PC-3 (cell line): Measurements from ENCODE around the gene SLAMF7. TPM values are rescaled to one million over a fixed set of nuclear protein-coding genes. Genes with fewer than 3 reads are reported as not detected.
"Not testable (repeated sequence)": the region's sequence is repeated elsewhere in the genome, so short reads cannot be mapped to it uniquely, and the experiment has no call there.

ENCODE experiments used
- ATAC-seq: fragments of 200-7000 bp; cut with Tn5 transposase; 2 replicates; pipeline ENCODE4 v1.9.1; 2020; ENCODE audit warnings: mild to moderate bottlenecking, moderate library complexity
- BruUV-seq: library from RNA; stranded (reverse); fragments of 400-500 nt; replicated peaks from 2 replicates; lab custom pipeline; 2021; lab: Mats Ljungman, UMichigan
- CTCF ChIA-PET: fragments of 300-600 bp; sonication (Branson Sonifier 250); formaldehyde crosslinking; loops from one replicate; lab custom pipeline; 2022; ENCODE audit warnings: antibody characterized with exemption; lab: Charles Lee
- POLR2A ChIA-PET: fragments of 300-600 bp; sonication (Branson Sonifier 250); formaldehyde crosslinking; loops from one replicate; lab custom pipeline; 2022; ENCODE audit warnings: antibody characterized with exemption; ENCODE audit not compliant: unreplicated experiment; lab: Charles Lee
- DNase-seq: peaks from one replicate; pipeline ENCODE4 v3.0.0-alpha.2; 2015
- H2AFZ ChIP-seq: fragments of 300-600 bp; sonication (generic); 2 replicates; pipeline ENCODE4 v1.6.0; 2016; ENCODE audit warnings: antibody characterized with exemption, low read length
- H3F3A ChIP-seq: fragments of 300-600 bp; sonication (generic); one replicate; pipeline ENCODE4 v1.6.0; 2017; ENCODE audit warnings: antibody characterized with exemption, low read length, control low read depth, mild to moderate bottlenecking; ENCODE audit not compliant: unreplicated experiment
- H3K27ac ChIP-seq: fragments of 300-600 bp; sonication (generic); 2 replicates; pipeline ENCODE4 v1.5.1; 2016; ENCODE audit warnings: mild to moderate bottlenecking, low read length
- H3K27me3 ChIP-seq: fragments of 300-600 bp; sonication (generic); 2 replicates; pipeline ENCODE4 v1.6.1; 2016; ENCODE audit warnings: low read length, mixed read lengths
- H3K36me3 ChIP-seq: fragments of 300-600 bp; sonication (generic); 2 replicates; pipeline ENCODE4 v1.6.1; 2016; ENCODE audit warnings: low read depth, mixed run types, low read length, mixed read lengths
- H3K4me1 ChIP-seq: fragments of 300-600 bp; sonication (generic); 2 replicates; pipeline ENCODE4 v1.5.1; 2016; ENCODE audit warnings: low read length; ENCODE audit not compliant: insufficient read depth
- H3K4me2 ChIP-seq: fragments of 300-600 bp; sonication (generic); 2 replicates; pipeline ENCODE4 v1.6.0; 2016; ENCODE audit warnings: low read length
- H3K4me3 ChIP-seq: fragments of 300-600 bp; sonication (generic); 2 replicates; pipeline ENCODE4 v1.5.1; 2016; ENCODE audit warnings: mild to moderate bottlenecking, low read length, mixed read lengths
- H3K79me2 ChIP-seq: fragments of 300-600 bp; sonication (generic); 2 replicates; pipeline ENCODE4 v1.6.1; 2017; ENCODE audit warnings: low read length, mixed read lengths
- H3K9ac ChIP-seq: fragments of 300-600 bp; sonication (generic); 2 replicates; pipeline ENCODE4 v1.6.0; 2016; ENCODE audit warnings: mild to moderate bottlenecking, low read length
- H3K9me2 ChIP-seq: fragments of 300-600 bp; sonication (generic); replicated peaks from 2 replicates; pipeline ENCODE4 v1.6.1; 2016; ENCODE audit warnings: mixed run types, low read length, mixed read lengths
- H3K9me3 ChIP-seq: fragments of 300-600 bp; sonication (generic); 2 replicates; pipeline ENCODE4 v1.6.1; 2016; ENCODE audit warnings: low read length, mixed read lengths
- H4K20me1 ChIP-seq: fragments of 300-600 bp; sonication (generic); 2 replicates; pipeline ENCODE4 v1.6.1; 2016; ENCODE audit warnings: low read length, mixed read lengths
- CTCF ChIP-seq: fragments of 300-600 bp; sonication (generic); conservative IDR thresholded peaks from 2 replicates; pipeline ENCODE4 v1.5.1; 2017; ENCODE audit warnings: antibody characterized with exemption, low read depth, mild to moderate bottlenecking, low read length
- EZH2 ChIP-seq: fragments of 300-600 bp; sonication (generic); IDR thresholded peaks from one replicate; pipeline ENCODE4 v1.6.1; 2017; ENCODE audit warnings: antibody characterized with exemption, mild to moderate bottlenecking, low read length; ENCODE audit not compliant: unreplicated experiment
- EZH2phosphoT487 ChIP-seq: fragments of 300-600 bp; sonication (generic); IDR thresholded peaks from 2 replicates; pipeline ENCODE4 v1.6.1; 2018; ENCODE audit warnings: mild to moderate bottlenecking, antibody characterized with exemption, low read length, borderline replicate concordance
- intact Hi-C: fragments of 100-400 bp; cut with micrococcal nuclease; formaldehyde crosslinking; loops from 2 replicates; pipeline ENCODE4 v1.9.0; 2023
- total RNA-seq: library from RNA; depleted of rRNA; stranded (reverse); fragments of >200 nt; gene quantifications from 2 replicates; pipeline ENCODE4 v1.2.3, GENCODE V29; 2014

The SLAMF7 gene
- total RNA-seq, 1 experiment from 2014 or later: 0.15 TPM

DNA sequence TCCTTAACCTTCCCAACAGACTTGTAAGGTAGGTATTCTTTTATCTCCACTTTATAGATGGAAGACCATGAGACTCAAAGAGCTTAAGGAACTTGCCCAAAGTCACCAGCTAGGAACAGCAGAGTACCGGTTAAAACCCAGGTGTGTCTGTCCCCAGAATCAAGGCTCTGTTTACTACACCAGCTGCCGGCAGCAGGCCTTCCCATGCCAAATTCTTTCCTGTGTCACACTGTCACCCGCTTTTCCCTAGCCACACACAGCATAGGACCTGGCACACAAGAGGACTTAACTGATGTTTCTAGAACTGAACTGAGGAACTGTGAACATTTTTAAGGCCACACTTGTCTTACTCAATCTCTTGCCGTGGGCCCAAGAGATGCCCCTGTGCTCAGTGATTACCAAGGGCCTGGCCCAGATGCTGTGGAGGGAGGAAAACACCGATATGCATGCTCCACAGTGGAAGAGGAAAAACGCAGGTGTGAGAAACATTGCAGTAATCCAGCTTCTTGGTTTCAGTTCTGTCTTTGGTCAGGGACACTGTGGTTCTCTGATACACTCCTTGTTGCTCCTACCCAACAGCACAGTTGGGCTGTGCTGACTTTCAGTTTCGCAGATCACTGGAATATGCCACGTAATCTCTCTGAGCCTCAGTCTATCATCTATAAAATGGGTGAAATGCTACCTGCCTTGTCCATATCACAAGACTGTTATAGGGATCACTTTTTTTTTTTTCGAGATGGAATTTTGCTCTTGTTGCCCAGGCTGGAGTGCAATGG is 43.1 kb downstream of the SLAMF7 start:
- Histone ChIP-seq H3K9me3 (no peaks in the 10 kb centered on the region), H3K27ac (peak overlapping the region; percentile 51), H3K4me1 (peaks cover 17% of the 10 kb centered on the region), H4K20me1 (no peaks in the 10 kb centered on the region), H3F3A (no peaks in the 10 kb centered on the region), H3K4me3 (peak overlapping the region; percentile 17; the same call in 1 of the 2 replicates), H3K9ac (no peak overlapping the region), H3K9me2 (no peaks in the 10 kb centered on the region), H3K36me3 (no peaks in the 10 kb centered on the region), H3K27me3 (no peaks in the 10 kb centered on the region), H3K4me2 (peak overlapping the region; percentile 78), H3K79me2 (no peaks in the 10 kb centered on the region), H2AFZ (peak overlapping the region; percentile 85)
- no peak for ATAC-seq
- BruUV-seq: no TSS peak
- DNase-seq: no peak
- TF ChIP-seq EZH2phosphoT487 (no peak), CTCF (no peak), EZH2 (no peak)
- ChIA-PET CTCF (no interaction called here), POLR2A (no interaction called here)
- intact Hi-C loops: loop anchor here (2.0 kb wide), 1 partner anchor 49 kb away; no protein-coding TSS in a partner anchor

DNA sequence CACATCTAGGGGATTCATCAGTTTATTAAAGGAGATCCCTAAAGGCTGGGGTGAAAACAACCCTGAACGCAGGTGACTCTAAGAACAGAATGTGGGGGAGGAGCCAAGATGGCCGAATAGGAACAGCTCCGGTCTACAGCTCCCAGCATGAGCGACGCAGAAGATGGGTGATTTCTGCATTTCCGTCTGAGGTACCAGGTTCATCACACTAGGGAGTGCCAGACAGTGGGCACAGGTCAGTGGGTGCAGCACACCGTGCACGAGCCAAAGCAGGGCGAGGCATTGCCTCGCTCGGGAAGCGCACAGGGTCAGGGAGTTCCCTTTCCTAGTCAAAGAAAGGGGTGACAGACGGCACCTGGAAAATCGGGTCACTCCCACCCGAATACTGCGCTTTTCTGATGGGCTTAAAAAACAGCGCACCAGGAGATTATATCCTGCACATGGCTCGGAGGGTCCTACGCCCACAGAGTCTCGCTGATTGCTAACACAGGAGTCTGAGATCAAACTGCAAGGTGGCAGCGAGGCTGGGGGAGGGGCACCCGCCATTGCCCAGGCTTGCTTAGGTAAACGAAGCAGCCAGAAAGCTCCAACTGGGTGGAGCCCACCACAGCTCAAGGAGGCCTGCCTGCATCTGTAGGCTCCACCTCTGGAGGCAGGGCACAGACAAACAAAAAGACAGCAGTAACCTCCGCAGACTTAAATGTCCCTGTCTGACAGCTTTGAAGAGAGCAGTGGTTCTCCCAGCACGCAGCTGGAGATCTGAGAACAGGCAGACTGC is 44.1 kb downstream of the SLAMF7 start:
- H3K4me3 ChIP-seq, H3K27ac ChIP-seq, intact Hi-C loops, ATAC-seq, DNase-seq, H3K79me2 ChIP-seq, BruUV-seq, H3K9me2 ChIP-seq, POLR2A ChIA-PET, H3K9ac ChIP-seq, H3K4me2 ChIP-seq, H3K27me3 ChIP-seq, H3K9me3 ChIP-seq, H3F3A ChIP-seq, H3K36me3 ChIP-seq, CTCF ChIA-PET, H4K20me1 ChIP-seq, H2AFZ ChIP-seq: not testable (repeated sequence)
- peaks cover 17% of the 10 kb centered on the region for H3K4me1 ChIP-seq

GRCh38 chr1:160789051-160789701 is 50.1 kb downstream of the SLAMF7 start:
- ChIA-PET CTCF (no interaction called here), POLR2A (no interaction called here)
- Histone ChIP-seq H2AFZ (no peak overlapping the region), H3K27ac (no peak overlapping the region), H3K4me3 (no peak overlapping the region), H3K4me1 (no peaks in the 10 kb centered on the region), H3K9me2 (no peaks in the 10 kb centered on the region), H3K36me3 (no peaks in the 10 kb centered on the region), H3F3A (no peaks in the 10 kb centered on the region), H3K4me2 (no peak overlapping the region), H3K79me2 (no peaks in the 10 kb centered on the region), H3K27me3 (no peaks in the 10 kb centered on the region), H3K9me3 (no peaks in the 10 kb centered on the region), H3K9ac (no peak overlapping the region), H4K20me1 (no peaks in the 10 kb centered on the region)
- ATAC-seq (no peak), DNase-seq (no peak)
- intact Hi-C loops: no loop called here
- TF ChIP-seq EZH2: no peak
- TF ChIP-seq EZH2phosphoT487: no peak
- no peak for TF ChIP-seq CTCF
- BruUV-seq: no TSS peak
